OCI-M1 (cell line): Measurements from ENCODE around the gene GOLGA6L7.
"Not testable (repeated sequence)": the region's sequence is repeated elsewhere in the genome, so short reads cannot be mapped to it uniquely, and the experiment has no call there.

Experiments used
- DNase-seq: peaks from one replicate; lab custom pipeline; 2025; lab: John Stamatoyannopoulos, UW

The GOLGA6L7 gene

GRCh38 chr15:28848521-28848920 lies at the start of gene GOLGA6L7:
GOLGA6L7 (minus strand) TSS chr15:28848644; CDS start chr15:28848549, 95 bp downstream.
- not testable (repeated sequence) for DNase-seq

GRCh38 chr15:28897861-28898585 lies 49.6 kb upstream of the GOLGA6L7 start:
- DNase-seq: no peak

DNA sequence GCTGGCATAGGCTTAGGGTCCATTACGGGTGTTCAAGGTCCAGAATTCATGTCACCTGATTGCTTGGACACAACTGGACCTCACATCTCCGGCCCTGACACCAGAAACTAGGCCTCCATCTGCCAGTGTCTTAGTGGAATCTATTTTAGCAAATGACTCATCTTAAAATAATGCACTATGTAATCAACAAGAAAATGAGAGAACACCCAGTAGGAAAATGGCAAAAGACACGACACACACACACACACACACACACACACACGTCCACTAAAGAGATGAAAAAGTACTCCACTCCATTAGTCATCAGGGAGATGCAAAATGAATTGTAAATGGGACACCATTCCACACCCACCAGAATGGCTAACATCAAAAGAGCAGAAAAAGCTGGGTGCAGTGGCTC lies 48.5 kb upstream of the GOLGA6L7 start:
- DNase-seq: no peak

GRCh38 chr15:28895566-28895965 lies 47.1 kb upstream of the GOLGA6L7 start:
- no peak for DNase-seq

- DNase-seq: no peak
Measured at GRCh38 chr15:28895146-28895545, 46.7 kb upstream of the GOLGA6L7 start.

DNA sequence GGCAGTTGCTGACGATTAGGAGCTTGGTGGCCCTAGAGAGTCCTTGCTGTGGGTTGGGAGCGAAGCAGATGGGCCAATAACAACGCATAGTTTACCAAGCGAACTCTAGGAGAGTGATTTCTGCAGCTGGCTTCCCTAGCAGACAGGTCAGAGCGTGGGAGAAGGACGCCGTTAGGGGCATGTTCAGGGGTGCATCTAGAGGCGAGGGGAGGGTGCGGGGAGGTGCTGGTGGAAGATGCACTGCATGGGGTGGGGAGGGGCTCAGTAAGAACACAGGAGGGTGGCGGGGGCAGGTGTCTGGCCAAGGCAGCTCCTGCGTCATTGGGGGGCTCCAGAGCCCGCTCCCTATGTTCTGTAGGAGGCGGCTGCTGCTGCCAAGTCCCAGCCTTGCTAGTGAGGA lies 46.2 kb upstream of the GOLGA6L7 start:
- no peak for DNase-seq

DNA sequence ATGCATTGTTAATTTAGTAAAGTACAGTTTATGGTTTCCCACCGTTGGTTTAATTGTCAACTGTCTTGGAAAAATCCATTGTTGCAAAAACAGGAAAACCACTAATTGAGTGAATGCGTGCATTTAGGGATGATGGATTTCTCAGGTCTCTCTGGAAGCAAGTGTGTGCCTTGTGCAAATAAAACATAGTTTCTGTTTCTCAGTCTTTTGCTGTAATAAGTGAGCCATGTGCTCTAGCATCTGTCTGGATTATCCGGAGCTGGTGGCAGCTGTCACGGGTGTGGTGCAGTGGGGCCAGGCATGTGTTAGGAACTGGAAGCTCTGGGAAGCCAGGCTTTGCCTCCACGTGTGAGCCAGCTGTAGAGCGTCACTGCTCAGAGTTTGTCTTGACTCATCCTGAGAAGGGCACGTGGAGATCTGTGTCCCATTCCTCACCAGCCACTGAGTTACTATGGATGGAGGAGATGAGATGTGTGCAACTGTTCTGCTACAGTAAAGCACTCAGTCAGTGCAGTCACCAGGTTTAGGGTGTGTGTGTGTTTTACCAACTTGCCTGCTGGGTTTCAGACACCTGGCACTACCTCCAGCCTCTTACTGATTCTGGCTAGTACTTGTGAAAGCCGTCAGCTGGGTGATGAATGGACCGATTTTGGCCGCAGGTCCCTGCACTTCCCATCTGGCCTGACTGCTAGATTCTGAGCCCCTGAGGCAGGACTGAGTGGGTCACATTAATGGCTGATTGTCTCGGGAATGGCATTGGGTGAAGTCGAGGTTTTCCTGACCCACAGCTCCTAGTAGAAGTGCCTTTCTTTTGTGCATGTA lies 44.6 kb upstream of the GOLGA6L7 start:
- no peak for DNase-seq

DNA sequence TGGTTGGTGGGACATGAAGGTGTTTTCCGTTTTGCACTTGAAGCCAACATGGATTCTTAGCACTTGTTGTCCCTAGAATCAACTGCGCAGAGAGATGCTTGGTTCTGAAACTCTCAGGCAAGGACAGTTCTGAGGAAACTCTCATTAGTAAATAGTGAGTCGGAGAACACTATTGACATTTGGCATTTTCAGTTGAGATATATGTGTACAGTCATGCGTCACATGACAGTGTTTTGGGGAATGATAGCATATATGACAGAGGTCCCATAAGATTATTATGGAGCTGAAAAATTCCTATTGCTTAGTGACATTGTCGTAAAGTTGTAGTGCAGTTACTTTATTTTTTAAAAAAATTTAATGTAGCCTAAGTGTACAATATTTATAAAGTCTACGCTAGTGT lies 43.1 kb upstream of the GOLGA6L7 start:
- no peak for DNase-seq

DNA sequence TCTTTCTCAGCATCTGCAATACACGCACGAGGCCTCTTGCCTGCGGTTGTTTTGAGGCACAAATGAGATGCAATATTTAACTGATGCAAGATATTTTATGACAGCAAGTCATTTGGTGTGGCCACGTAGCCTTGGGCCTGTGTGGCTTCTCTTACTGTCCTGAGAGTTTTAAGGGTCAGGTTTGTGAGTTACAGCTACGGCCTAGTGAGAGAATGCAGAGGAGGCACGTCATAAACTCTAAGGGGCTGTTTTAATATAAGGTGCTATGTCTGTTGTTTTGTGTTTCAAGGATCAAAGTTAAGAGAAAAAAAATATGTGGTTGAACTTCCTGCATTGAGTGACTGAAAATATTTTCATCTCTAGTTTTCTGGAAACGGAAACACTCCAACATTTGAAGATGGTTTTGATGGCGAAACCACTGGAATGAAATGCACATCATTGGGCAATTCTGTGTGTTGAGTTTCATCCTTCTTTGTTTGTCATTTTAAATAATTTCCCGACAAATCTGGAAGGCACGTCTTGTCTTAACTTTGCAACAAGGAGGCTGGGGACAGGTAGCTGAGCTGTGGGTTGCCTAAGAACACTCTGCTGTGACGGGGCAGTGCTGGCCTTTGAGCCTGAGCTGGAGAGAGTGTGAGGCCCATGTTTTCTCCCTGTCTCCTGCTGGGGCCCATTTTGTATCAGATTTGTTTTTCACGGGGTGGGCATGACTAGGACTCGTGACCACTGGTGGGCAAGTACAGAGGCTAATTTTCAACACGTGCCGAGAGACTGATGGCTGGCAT lies 42.5 kb upstream of the GOLGA6L7 start:
- DNase-seq: no peak

GRCh38 chr15:28890291-28890690 lies 41.8 kb upstream of the GOLGA6L7 start:
- not testable (repeated sequence) for DNase-seq

DNA sequence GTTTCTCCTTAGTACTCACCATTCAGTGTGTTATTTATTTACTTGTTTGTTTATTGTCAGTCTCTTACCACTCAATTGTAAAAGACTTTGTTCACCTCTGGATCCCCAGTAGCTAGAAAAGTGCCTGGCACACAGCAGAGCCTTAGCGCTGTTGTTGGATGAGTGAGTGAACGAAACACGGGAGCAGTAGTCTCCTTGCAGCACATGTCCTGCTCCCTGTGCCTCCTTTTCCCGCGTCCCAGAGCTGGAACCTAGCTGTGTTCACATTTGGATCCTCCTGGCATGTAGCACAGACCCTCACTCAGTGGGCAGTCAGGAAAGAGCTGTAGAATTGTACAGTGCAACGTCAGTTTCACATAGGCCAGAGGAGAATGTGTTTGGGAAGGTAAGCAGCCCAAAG lies 41.4 kb upstream of the GOLGA6L7 start:
- DNase-seq: not testable (repeated sequence)

DNA sequence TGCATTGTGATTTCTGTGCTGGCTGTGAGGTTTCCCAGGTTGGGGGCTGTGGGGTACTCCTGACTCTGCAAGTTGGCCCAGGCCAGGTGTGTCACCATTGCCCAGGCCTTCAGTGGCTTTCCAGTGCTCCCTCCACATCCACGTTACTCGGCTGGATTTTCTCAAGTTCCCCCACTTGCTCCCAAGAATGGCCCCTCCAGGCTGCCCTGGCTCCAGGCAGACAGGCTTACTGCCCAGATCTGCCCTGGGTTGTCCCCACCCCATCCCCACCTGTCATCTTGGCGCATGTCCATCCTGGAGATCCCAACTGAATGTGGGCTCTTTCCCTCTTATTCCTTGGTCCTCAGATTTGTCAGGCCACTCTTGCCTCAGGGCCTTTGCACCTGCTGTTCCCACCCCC lies 40.9 kb upstream of the GOLGA6L7 start:
- no peak for DNase-seq

DNA sequence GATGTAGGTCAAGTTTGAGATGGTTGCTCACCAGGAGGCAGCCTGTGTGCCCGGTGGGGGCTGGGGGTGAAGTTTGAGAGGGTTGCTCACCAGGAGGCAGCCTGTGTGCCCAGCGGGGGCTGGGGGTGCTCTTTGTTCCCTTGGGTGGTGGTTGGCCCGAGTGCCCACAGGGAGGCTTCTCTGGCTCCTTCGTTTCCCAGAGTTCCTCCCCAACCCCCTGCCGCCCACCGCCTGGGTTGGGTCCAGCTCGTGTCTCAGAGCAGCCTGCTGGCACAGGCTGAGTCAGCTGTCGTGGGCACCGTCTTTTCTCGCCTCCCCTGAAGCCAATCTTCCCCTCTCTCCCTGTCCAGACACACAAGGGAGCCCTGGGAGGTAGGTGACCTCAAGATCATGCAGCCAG lies 40.5 kb upstream of the GOLGA6L7 start:
- no peak for DNase-seq

- DNase-seq: no peak
Measured at GRCh38 chr15:28888302-28888894, 40.0 kb upstream of the GOLGA6L7 start.

DNA sequence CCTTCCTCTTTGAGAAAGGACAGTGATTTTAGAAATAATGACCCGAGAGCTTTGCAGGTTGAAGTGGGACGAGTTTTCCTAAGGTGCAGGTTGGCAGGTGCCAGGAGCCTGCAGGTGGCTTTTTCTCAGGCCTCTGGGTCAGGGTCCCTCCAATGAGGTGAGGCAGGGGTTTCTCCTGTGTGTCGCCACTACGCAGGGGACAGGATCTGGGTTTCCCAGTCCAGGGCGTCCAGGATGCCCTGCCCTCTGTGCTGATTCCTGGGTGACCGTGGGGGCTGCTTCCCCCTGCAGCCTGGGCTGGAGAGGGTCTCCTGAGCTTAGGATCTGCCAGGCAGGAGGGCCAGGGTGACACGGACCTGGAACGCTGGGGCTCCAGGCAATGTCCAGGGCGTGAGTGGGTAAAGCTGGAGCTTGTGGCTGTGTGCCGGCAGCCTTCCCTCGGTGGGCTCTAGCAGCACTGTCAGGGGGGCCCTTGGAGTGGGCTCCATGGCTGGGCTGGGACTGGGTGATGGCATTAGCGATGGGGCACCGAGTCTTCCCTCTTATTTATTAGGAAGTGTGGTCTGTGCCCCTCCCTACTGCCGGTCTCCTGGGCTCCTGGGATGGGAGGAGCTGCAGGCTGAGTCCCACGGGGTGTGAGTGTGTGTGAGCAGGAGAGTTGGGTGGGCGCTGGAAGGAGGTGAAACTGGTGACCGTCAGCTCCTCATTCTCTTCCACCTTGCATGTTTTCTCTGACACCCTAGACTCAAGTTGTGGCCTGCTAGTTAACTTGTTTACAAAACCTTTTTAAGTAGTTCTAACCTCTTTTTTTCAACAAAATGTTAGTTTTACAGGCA lies 39.1 kb upstream of the GOLGA6L7 start:
- DNase-seq: no peak

- DNase-seq: peak; percentile 9
Measured at GRCh38 chr15:28886431-28887338, 38.2 kb upstream of the GOLGA6L7 start.

GRCh38 chr15:28885630-28886430 lies 37.4 kb upstream of the GOLGA6L7 start, which contains the start of gene APBA2:
APBA2 (plus strand) TSS chr15:28885974; CDS start chr15:29053885, 167,911 bp downstream.
- peak; percentile 61 for DNase-seq

DNA sequence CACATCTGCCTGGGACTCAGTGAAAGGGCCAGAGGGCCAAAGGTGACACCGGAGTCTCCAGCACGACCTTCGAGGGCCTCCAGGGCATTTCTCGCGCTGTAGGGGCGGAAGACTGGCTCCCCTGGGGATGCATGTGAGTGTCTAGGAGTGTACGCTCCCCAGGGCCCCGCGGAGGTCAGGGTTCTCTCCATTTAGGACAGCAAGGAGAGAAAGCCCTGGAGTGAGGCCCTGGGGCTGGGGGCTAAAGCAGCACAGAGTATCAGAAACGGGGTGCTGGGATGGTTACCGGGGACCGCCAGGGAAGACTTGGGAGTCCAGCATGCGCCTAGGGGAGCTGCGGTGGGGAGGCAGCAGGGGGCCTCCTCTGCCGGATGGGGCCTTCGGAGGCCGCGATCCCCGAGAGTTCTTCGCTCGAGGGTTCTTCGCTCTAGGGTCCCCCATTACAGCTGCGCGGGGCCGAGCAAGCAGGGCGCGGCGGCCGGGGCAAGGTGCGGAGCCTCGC lies 36.7 kb upstream of the GOLGA6L7 start:
- no peak for DNase-seq
